HepG2 (cell line): ENCODE data around the gene AAMP. TPM values are rescaled to one million over a fixed set of nuclear protein-coding genes. Genes with fewer than 3 reads are reported as not detected.

Source experiments
- CEBPB ChIP-seq: IDR thresholded peaks from 2 replicates; pipeline ENCODE4 v1.6.1; 2011; ENCODE audit warnings: low read depth, low read length, improper control_type of control experiment, borderline replicate concordance
- CREB1 ChIP-seq, 2 experiments: fragments of 450-650 bp in 1 of 2; IDR thresholded peaks; 2 replicates each; pipeline ENCODE4 v1.6.1; 2016 to 2017; ENCODE audit warnings: control low read depth in 1 of 2, mild to moderate bottlenecking in 1 of 2, missing compliant biosample characterization in 1 of 2, missing genetic modification characterization in 1 of 2
- HES4 ChIP-seq: sonication (generic); formaldehyde crosslinking; IDR thresholded peaks from 2 replicates; pipeline ENCODE4 v1.9.0; 2021; ENCODE audit warnings: mild to moderate bottlenecking, missing genetic modification reagents, borderline replicate concordance
- HNF4G ChIP-seq, 2 experiments: sonication (generic) in 1 of 2; formaldehyde crosslinking in 1 of 2; IDR thresholded peaks; 2 replicates each; pipeline versions ENCODE4 v1.4.0 to v1.6.1; 2011 to 2020; ENCODE audit warnings: borderline replicate concordance in 2 of 2, low read depth in 2 of 2, mild to moderate bottlenecking in 2 of 2, low read length in 1 of 2, missing genetic modification reagents in 1 of 2, moderate library complexity in 1 of 2
- HNRNPL ChIP-seq: fragments of 200-400 bp; formaldehyde crosslinking; IDR thresholded peaks from 2 replicates; pipeline ENCODE4 v1.6.1; 2017; ENCODE audit warnings: mild to moderate bottlenecking, low read depth, low read length
- KDM5B ChIP-seq: sonication (generic); formaldehyde crosslinking; IDR thresholded peaks from 2 replicates; pipeline ENCODE4 v1.4.0; 2020; ENCODE audit warnings: missing genetic modification reagents, mild to moderate bottlenecking, borderline replicate concordance
- NFKB2 ChIP-seq: sonication (generic); formaldehyde crosslinking; IDR thresholded peaks from 2 replicates; pipeline ENCODE4 v1.4.0; 2020; ENCODE audit warnings: missing genetic modification reagents, borderline replicate concordance
- PHF21A ChIP-seq: sonication (generic); formaldehyde crosslinking; IDR thresholded peaks from 2 replicates; pipeline ENCODE4 v1.5.0; 2020; ENCODE audit warnings: mild to moderate bottlenecking, missing genetic modification reagents
- PHF8 ChIP-seq: sonication (generic); formaldehyde crosslinking; IDR thresholded peaks from 2 replicates; pipeline ENCODE4 v1.5.0; 2020; ENCODE audit warnings: missing genetic modification reagents
- RARA ChIP-seq: IDR thresholded peaks from 2 replicates; pipeline ENCODE4 v1.6.1; 2016; ENCODE audit warnings: missing genetic modification reagents, missing compliant biosample characterization
- SMC3 ChIP-seq: IDR thresholded peaks from 2 replicates; pipeline ENCODE4 v1.6.1; 2011; ENCODE audit warnings: low read length, improper control_type of control experiment
- ZNF143 ChIP-seq: sonication (generic); formaldehyde crosslinking; IDR thresholded peaks from 2 replicates; pipeline ENCODE4 v1.4.0; 2020; ENCODE audit warnings: missing genetic modification reagents
- ZNF33A ChIP-seq: sonication (generic); formaldehyde crosslinking; IDR thresholded peaks from 2 replicates; pipeline ENCODE4 v1.5.1; 2020; ENCODE audit warnings: missing genetic modification reagents, mild to moderate bottlenecking, moderate library complexity, borderline replicate concordance
- ZNF724P ChIP-seq: sonication (generic); formaldehyde crosslinking; IDR thresholded peaks from 2 replicates; pipeline ENCODE4 v1.8.0; 2022; ENCODE audit warnings: missing genetic modification reagents, borderline replicate concordance
- ZNF788 ChIP-seq: sonication (generic); formaldehyde crosslinking; IDR thresholded peaks from 2 replicates; pipeline ENCODE4 v1.5.0; 2020; ENCODE audit warnings: mild to moderate bottlenecking, missing genetic modification reagents, borderline replicate concordance
- polyA plus RNA-seq, 8 experiments: library from polyadenylated mRNA; depleted of rRNA in 3 of 8; stranded (reverse) in 7 of 8; unstranded in 1 of 8; fragments of >200 nt; fragmentation: Illumina TruSeq in 4 of 8; extraction: Trizol in 4 of 8; gene quantifications; 2 replicates each; pipeline versions ENCODE4 v1.2.1 to v1.2.3, GENCODE V29; 2011 to 2016; ENCODE audit warnings: low read depth in 4 of 8, missing spikeins in 1 of 8, mixed read lengths in 1 of 8; ENCODE audit not compliant: insufficient read depth in 1 of 8
- total RNA-seq, 5 experiments: library from RNA; depleted of rRNA; stranded (reverse); fragments of >200 nt; fragmentation: Illumina TruSeq; extraction: Trizol; gene quantifications; 2 replicates each; pipeline ENCODE4 v1.2.3, GENCODE V29; 2016; ENCODE audit warnings: low read depth in 1 of 5
- TF ChIP-seq, protein P1 (sequence below): IDR thresholded peaks from 2 replicates; pipeline ENCODE4 v1.4.0; 2020; ENCODE audit warnings: mild to moderate bottlenecking, missing genetic modification reagents
- TF ChIP-seq, protein P2 (sequence below): sonication (generic); formaldehyde crosslinking; IDR thresholded peaks from 2 replicates; pipeline ENCODE4 v1.5.0; 2020; ENCODE audit warnings: mild to moderate bottlenecking, missing genetic modification reagents, borderline replicate concordance
- TF ChIP-seq, protein P3 (sequence below): sonication (generic); formaldehyde crosslinking; IDR thresholded peaks from 2 replicates; pipeline ENCODE4 v1.4.0; 2020; ENCODE audit warnings: missing genetic modification reagents

Gene AAMP
- total and polyA plus RNA-seq, 2 of the 13 experiments (the other 11 are each of a cell fraction or from before 2014, with no cell fraction given) = 110 to 186 TPM

DNA sequence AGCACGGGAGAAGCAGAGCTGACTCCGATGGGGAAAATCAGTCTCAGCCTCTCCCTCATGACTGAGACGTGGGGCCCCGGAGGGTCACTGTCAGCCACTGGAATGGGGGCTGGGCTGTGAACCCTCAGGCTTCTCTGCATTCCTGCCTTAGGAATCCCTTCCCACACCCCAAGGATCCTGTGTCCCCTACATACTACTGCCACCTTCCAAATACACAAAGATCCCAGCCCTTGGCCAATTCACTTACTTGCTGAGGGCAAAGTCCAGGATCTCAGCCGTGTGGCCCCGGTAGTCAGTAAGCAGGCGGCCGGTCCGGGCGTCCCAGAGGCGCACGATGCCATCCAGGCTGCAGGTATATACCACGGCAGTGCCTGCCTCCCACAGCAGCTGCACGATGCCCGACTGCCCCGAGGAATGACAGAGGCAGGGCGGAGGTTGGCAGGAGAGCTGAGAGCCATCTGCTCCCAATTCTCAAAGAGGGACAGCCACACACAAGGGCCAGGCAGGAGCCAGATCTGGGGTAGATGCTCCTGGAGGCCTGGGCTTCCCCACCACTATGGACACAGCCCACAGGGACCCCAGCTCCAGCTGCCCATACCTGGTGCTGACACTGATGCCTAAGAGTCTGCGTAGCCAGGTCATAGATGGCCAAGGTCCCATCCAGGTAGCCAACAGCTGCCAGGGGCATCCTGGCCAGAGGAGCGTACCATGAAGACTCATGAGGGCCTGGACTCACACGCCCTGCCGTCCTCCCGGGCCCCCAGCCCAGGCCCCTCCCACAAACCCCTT, 5.0 kb downstream of the AAMP start (continued):
- no peak for TF ChIP-seq ZNF33A
- no peak for TF ChIP-seq SMC3
- TF ChIP-seq, protein P1, sequence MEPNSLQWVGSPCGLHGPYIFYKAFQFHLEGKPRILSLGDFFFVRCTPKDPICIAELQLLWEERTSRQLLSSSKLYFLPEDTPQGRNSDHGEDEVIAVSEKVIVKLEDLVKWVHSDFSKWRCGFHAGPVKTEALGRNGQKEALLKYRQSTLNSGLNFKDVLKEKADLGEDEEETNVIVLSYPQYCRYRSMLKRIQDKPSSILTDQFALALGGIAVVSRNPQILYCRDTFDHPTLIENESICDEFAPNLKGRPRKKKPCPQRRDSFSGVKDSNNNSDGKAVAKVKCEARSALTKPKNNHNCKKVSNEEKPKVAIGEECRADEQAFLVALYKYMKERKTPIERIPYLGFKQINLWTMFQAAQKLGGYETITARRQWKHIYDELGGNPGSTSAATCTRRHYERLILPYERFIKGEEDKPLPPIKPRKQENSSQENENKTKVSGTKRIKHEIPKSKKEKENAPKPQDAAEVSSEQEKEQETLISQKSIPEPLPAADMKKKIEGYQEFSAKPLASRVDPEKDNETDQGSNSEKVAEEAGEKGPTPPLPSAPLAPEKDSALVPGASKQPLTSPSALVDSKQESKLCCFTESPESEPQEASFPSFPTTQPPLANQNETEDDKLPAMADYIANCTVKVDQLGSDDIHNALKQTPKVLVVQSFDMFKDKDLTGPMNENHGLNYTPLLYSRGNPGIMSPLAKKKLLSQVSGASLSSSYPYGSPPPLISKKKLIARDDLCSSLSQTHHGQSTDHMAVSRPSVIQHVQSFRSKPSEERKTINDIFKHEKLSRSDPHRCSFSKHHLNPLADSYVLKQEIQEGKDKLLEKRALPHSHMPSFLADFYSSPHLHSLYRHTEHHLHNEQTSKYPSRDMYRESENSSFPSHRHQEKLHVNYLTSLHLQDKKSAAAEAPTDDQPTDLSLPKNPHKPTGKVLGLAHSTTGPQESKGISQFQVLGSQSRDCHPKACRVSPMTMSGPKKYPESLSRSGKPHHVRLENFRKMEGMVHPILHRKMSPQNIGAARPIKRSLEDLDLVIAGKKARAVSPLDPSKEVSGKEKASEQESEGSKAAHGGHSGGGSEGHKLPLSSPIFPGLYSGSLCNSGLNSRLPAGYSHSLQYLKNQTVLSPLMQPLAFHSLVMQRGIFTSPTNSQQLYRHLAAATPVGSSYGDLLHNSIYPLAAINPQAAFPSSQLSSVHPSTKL (CRISPR knock-in tag) = peak; percentile 59
- TF ChIP-seq HNRNPL = peak; percentile 88
- peak; percentile 60; the same call in 1 of the 2 replicates for TF ChIP-seq KDM5B (CRISPR knock-in tag)
- TF ChIP-seq HES4 (CRISPR knock-in tag) = 0 out of 2 replicates have a peak, but pooled peaks have one; percentile 40
- TF ChIP-seq PHF21A (CRISPR knock-in tag) = peak; percentile 57; the same call in 1 of the 2 replicates
- TF ChIP-seq, protein P2, sequence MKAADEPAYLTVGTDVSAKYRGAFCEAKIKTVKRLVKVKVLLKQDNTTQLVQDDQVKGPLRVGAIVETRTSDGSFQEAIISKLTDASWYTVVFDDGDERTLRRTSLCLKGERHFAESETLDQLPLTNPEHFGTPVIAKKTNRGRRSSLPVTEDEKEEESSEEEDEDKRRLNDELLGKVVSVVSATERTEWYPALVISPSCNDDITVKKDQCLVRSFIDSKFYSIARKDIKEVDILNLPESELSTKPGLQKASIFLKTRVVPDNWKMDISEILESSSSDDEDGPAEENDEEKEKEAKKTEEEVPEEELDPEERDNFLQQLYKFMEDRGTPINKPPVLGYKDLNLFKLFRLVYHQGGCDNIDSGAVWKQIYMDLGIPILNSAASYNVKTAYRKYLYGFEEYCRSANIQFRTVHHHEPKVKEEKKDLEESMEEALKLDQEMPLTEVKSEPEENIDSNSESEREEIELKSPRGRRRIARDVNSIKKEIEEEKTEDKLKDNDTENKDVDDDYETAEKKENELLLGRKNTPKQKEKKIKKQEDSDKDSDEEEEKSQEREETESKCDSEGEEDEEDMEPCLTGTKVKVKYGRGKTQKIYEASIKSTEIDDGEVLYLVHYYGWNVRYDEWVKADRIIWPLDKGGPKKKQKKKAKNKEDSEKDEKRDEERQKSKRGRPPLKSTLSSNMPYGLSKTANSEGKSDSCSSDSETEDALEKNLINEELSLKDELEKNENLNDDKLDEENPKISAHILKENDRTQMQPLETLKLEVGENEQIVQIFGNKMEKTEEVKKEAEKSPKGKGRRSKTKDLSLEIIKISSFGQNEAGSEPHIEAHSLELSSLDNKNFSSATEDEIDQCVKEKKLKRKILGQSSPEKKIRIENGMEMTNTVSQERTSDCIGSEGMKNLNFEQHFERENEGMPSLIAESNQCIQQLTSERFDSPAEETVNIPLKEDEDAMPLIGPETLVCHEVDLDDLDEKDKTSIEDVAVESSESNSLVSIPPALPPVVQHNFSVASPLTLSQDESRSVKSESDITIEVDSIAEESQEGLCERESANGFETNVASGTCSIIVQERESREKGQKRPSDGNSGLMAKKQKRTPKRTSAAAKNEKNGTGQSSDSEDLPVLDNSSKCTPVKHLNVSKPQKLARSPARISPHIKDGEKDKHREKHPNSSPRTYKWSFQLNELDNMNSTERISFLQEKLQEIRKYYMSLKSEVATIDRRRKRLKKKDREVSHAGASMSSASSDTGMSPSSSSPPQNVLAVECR (CRISPR knock-in tag) = peak; percentile 49
- TF ChIP-seq PHF8 = 0 out of 2 replicates have a peak, but pooled peaks have one; percentile 5
- TF ChIP-seq, protein P3, sequence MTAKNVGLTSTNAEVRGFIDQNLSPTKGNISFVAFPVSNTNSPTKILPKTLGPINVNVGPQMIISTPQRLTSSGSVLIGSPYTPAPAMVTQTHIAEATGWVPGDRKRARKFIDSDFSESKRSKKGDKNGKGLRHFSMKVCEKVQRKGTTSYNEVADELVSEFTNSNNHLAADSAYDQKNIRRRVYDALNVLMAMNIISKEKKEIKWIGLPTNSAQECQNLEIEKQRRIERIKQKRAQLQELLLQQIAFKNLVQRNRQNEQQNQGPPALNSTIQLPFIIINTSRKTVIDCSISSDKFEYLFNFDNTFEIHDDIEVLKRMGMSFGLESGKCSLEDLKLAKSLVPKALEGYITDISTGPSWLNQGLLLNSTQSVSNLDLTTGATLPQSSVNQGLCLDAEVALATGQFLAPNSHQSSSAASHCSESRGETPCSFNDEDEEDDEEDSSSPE = 0 out of 2 replicates have a peak, but pooled peaks have one; percentile 24
- peak; percentile 35; the same call in 1 of the 2 replicates for TF ChIP-seq CEBPB
- TF ChIP-seq NFKB2 (CRISPR knock-in tag) = peak; percentile 70; the same call in 1 of the 2 replicates
- TF ChIP-seq HNF4G (IDR thresholded peaks at IDR 0.05; ENCODE audit: borderline replicate concordance, low read depth, low read length) = peak; percentile 87
- TF ChIP-seq HNF4G (CRISPR knock-in tag; IDR thresholded peaks at IDR 0.05; ENCODE audit: borderline replicate concordance, low read depth) = peak; percentile 88
- TF ChIP-seq RARA (CRISPR knock-in tag) = 0 out of 2 replicates have a peak, but pooled peaks have one; percentile 26
- TF ChIP-seq ZNF788 = peak; percentile 60; the same call in 1 of the 2 replicates
- TF ChIP-seq ZNF724P (CRISPR knock-in tag) = no peak
- no peak for TF ChIP-seq CREB1 (IDR thresholded peaks at IDR 0.05)
- no peak for TF ChIP-seq CREB1 (CRISPR knock-in tag; IDR thresholded peaks at IDR 0.05)
- TF ChIP-seq ZNF143 (CRISPR knock-in tag) = no peak
